Activated CD4-positive, CD25-positive, alpha-beta regulatory T cell treated with anti-CD3 and anti-CD28 coated beads, Interleukin-2, amount 50 U/mL, for 16 hours (primary cell): ENCODE results near the gene PPM1L.

Experiments used
- DNase-seq: peaks from one replicate; pipeline ENCODE4 v3.0.0-alpha.2; 2020; ENCODE audit warnings: low read depth, low spot score

The PPM1L gene

DNA sequence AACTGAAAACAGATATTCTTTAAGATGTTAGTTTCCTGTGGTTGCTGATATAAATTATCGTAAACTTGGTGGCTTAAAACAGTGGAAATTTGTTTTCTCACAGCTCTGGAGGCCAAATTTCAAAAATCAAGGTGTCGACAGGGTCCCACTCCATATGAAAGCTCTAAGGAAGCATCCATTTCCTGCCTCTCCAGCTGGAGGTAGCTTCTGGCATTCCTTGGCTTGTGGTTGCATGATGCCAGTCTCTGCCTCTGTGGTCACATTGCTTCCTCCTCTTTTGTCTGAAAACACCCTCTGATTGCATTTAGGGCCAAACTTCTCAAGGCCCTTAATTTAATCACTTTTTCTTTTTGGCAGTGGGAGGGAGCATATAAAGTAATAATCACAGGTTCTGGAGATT lies 96.8 kb downstream of the PPM1L start:
- no peak for DNase-seq

DNA sequence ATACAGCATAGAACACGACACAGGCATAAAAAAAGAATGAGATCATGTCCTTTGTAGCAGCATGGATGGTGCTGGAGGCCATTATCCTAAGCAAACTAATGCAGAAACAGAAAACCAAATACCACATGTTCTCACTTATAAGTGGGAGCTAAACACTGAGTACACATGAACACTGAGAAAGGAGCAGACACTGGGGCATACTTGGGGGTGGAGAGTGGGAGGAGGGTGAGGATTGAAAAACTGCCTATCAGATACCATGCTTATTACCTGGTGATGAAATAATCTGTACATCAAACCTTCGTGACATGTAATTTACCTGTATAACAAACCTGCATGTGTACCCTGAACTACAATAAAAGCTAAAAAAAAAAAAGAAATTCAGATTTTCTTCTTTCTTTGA lies 100.4 kb downstream of the PPM1L start:
- no peak for DNase-seq

DNA sequence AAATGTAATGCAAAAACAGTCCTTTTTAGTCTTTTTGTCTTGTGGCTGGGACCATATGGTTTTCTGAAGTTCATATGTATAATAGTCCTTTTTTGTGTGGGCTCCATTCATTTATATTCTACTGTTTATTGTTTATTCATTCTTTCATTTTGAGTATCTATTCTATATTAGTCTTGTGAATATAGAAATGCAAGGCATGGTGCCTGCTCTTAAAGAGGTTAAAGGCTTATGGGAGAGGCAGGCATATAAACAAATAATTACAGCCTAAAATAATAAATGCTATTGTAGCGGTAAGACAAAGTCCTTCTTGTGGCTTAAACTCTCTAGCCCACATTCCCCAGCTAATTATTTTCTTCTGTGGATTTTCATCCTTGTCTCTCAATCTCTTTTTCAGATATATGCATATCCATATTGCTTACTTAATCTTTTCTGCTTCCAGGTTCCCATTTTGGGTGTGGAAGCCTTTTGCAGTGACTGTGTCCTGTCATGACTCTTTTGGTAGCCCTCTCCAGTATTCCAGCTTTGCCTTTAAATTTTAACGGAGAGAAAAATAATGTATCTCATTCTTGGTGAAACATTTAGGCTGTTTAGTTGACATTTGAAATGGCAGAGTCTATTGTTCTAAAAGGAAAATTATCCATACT lies 101.6 kb downstream of the PPM1L start:
- no peak for DNase-seq

DNA sequence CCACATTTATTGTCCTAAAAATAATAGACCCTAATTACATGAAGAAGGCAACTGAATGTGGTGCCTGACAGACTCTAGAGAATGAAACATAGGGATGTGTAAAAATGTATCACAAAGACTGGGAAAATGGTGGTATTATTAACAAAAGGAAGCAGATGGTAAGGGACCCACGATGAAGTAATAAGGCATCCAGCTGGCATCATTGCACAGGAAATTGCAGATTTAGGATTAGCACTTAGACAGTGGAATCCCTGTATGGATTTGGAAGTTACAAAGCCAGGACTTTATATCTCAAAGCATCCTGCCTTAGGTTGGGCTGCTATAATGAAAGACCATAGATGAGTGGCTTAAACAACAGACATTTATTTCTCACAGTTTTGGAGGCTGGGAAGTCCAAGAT lies 104.3 kb downstream of the PPM1L start:
- DNase-seq: no peak

DNA sequence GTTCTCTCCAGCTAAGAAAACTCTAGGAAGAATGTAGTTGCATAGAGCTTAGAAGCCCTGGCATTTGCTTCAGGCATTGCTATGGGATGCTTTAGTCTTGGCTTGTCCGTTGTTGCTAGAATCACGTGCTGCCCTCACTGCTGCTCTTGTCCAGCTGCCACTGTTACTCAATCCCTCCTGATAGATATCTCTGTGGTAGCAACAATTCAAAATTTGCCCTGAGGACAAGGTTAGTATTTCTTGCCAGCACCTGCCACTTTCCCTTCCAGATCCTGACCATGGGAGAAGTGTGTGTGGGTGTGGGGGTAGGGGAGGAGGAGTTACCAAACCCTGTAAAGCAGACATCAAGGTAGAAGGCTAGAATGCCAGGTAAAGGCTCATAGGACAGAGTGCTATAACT lies 113.8 kb downstream of the PPM1L start:
- DNase-seq: no peak

DNA sequence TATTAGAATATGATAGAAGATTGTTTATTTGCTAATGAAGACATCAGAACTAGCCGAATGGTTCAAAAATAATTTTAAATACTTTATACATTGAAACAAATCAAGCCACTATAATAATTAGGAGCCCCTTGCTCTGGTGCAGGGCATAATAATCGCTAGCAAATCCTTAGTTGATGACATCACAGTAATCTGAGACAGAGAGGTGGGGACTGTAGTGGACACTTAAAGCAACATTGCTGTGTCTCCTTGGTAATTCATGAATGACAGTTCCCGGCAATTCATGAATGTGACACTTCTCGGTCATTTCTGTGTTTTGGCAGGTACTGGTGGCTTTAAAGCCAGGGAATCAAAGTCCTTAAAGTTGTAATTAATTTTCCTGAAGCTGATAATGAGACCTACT lies 114.3 kb downstream of the PPM1L start:
- no peak for DNase-seq

DNA sequence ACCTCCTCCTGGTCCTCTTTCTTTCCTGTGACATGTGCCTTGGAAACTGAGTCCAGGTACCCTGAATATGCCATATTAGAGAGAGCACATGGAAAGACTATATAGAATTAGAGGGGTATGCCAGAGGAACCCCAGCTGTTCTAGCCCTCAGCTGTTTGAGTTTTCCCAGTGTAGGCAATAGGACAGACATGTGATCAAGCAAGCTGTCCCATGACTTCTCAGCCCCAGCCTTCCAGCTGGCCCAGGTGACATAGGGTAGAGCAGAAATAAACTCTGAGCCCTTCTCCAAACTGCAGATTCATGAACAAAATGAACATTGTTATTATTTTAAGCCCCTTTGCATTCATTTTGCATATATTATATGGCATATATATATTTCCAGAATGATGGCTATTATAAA lies 118.7 kb downstream of the PPM1L start:
- no peak for DNase-seq

DNA sequence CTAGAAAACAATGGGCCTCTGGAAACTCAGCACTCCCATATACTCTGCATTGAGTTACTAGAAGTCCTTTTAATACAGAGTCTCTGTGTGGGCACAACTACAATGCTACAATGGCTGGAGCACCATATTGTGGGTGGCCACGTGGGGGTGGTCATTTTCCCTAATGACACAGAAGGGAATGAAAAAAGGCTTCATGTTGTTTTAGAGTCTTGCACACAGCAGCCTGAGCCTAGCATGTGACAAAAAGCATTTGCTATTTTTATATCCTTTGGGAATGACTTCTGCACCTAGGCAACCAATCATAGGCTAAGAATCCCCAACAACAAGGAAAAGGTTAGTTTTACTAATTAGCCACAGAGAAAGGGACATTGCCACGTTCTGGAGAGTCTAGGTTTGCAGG lies 120.6 kb downstream of the PPM1L start:
- DNase-seq: no peak

DNA sequence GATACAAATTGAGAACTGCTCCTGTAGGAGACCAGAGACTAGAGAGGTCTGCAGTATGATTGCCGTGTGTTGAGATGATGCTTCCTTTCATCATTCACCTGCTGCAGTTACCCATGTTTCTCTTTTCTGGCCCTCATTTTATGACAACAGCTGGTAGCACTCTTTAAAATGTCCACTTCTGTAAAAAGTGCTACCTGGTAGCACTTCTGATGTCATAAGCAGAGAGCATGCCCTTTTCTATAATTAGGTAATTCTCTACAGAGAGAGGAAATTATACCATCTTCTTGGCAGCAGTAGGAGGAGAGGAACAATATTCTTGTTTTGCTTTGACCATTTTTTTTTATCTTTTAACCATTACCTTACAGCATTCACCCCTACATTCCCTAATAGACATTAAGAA lies 123.8 kb downstream of the PPM1L start:
- no peak for DNase-seq

DNA sequence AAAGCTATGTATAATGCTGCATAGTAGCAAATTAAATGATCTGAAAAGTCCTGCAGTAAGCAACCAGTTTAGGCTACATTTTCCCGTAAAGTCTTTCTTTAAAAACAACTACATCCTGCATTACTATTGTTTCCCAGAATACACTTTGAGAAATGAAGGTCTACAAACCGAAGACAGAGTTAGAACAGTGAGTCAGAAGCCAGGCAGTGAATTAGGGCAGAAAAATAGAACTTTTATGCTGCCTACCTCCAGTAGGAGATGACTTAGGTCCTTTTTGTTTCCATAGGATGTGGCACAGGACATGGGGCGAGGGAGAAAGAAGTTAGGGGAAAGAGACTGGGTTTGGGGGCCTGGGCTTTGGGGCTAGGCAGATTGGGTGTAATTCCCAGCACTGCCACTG lies 127.3 kb downstream of the PPM1L start:
- DNase-seq: no peak

DNA sequence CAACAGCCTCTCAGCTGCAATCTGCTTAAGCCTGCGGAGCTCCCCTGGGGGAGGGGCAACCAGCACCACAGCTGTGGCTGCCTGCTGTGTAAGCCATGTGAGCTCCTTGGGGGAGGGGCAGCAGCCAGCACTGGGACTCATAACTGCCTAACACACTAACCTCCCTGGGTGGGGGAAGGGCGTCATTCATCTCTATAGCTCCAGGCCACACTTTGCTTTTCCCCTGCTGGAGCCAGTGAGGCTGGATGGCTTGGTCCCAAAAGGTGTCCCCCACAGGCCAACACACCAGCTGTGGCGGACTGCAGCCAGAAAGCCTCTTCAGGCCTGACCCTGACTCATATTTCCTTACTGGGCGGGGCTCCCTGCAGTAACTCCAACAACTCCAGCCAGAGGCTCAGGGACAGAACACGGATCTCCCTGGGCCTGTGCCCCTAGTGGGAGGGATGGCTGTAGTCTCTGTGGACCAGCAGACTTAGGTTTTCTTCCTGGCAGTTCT lies 129.8 kb downstream of the PPM1L start:
- DNase-seq: no peak

DNA sequence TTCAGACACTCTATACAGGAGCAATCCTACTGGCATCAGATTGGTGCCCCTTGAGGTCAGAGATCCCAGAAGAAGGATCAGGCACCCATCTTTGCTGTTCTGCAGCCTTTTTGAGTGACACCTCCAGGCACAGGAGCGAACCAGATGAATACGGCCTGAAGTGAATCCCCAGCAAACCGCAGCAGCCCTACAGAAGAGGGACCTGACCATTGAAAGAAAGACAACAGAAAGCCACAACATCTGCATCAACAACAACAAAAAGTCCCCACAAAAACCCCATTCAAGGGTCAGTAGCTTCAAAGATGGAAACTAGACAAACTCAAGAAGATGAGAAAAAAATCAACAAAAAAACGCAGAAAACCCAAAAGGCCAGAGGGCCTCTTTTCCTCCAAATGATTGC lies 130.4 kb downstream of the PPM1L start:
- DNase-seq: no peak

DNA sequence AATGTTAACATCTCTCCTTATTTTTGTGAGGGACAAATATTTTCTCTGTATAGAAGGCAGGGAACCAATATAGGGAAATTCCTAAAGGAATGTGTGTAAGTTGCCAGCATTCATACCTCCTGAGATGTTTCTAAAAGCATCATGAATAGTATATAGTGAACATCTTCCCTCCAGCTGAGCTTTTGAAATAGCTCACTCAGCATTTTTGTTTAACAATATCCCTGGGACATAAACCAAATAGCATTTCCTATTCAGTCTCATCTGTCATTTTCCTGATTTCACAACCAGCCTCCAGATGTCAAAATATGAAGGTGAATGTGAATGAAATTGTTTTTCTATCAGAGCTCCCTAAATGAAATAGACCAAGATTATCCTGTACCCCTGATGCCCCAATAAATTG lies 137.2 kb downstream of the PPM1L start:
- no peak for DNase-seq

DNA sequence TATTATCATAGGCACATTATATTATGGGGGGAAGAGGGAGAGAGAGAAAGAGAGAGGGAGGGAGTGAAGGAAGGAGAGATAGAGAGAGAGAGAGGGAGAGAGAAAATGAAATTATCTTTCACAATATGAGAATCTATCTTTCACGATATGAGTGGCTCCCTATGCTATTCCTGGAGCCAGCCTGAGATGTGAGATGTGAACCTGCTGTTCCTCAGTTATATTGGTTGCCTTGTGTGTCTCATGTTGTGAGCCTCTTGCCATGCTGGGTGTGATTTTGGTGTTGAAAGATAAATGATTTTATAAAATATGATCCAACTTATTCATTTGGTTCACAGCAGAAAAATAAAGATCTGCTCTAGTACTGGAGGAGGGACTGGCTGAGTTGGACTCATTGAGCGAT lies 148.7 kb downstream of the PPM1L start:
- DNase-seq: no peak

DNA sequence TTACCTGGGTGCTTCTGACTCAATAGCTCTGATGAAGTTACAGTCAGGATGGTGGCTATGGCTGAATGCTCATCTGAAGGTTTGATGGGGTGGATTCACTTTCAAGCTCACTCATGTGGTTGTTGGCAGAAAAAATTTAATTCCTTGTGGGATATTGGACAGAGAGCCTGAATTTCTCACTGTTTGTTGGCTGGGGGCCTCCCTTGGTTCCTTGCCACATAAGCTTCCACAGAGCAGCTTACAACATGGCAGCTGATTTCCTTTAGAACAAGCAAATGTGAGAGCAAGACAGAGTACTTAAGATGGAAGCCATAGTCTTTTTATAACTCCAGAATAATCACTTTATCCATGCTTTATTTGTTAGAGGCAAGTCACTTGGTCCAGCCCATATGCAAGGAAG lies 150.6 kb downstream of the PPM1L start:
- DNase-seq: no peak

DNA sequence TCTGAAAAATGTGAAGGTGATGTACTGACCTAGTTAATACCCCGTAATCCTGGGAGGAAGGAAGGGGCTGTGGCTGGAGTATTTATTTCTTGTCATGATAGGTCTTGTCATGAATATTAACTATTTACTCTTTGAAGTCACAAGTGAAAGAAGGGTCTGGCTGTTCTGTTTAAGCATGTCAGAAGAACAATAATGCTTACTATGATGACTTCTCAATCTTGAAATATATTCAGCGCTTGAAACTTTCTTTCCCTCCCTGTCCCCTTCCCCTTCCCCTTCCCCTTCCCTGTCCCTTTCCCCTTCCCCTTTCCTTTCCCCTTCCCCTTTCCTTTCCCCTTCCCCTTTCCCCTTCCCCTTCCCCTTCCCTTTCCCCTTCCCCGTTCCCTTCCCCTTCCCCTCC lies 153.9 kb downstream of the PPM1L start:
- no peak for DNase-seq

DNA sequence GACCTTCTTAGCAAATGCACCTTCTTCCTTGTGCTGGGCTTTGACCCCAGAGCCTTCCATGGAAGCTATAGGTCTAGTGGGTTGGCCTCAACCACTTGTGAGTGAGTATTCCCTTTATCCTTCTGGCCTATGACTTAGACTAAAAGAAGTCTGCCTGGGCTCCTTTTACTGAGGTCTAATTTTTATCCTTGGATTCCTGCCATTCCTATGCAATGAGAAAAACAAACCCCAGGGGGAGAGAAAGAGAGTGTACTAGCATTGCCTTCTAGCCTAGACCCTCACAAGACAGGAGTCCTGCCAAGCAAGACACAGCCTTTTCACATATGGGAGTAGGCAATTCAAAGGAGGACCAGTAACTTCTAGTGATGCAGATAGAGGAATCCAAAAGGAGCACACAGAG lies 155.4 kb downstream of the PPM1L start:
- no peak for DNase-seq

DNA sequence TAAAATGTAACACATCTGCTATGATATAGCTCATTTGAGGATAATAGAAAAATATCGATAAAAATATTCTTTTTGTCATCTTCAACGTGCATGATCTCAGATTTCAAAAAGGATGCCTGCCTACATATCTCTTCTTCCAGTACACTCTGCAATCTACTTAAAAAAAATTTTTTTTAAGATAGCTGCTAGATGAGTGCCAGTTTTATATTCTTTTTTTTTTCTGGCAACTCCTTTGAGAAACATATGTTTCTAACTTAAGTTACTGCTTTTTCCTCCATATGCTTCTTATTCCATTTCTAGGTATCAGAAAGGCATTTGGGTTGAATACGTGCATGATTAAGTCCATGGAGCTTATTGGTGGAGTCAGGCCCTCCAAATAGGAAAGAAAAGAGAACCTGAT lies 160.4 kb downstream of the PPM1L start:
- no peak for DNase-seq

DNA sequence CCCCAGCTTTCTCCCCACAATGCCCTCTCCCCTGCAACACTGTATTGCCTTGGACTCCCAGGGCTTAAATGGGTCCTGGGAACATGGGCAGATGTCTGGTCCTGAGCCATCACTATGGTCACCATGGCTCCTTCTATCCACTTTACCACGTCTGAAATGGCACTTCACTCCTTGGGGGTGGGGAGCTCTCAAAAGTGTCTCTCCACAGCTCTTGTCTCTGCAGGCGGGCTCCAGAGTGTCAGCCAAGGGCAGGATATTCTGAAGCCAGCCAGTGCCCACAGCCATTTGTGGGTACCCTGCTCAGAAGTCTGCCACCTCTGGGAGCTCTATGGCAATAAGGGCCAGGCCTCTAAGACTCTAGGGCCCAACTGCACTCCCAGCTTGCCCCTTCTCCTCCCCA lies 163.9 kb downstream of the PPM1L start:
- DNase-seq: no peak

DNA sequence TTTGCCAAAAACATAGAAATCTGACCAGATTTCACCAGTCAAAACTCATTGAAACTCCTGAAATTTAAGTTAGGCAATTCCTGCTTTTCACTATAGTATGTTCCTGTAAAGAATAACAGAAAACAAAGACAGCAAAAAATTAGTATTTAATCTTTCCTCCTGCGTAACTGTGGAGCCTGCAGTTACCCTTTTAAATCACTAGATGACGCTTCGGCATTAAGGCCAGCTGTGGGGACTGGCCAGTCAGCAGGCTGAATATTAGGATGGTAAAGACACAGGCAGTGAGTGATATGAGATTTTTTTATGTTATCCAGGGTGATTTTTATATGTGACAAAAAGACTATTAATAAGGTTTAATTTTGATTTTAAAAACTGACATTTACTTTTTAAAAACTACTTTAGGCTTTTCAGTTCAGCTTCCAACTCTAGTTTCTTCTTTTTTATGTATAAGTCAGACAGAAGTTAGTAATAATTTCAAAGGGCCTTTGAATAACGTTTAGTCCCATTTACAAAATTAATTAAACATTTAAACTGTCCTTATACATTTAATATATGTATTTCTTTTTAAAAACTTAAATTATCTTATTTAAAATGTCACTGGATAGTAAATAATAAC lies 165.1 kb downstream of the PPM1L start:
- DNase-seq: no peak

DNA sequence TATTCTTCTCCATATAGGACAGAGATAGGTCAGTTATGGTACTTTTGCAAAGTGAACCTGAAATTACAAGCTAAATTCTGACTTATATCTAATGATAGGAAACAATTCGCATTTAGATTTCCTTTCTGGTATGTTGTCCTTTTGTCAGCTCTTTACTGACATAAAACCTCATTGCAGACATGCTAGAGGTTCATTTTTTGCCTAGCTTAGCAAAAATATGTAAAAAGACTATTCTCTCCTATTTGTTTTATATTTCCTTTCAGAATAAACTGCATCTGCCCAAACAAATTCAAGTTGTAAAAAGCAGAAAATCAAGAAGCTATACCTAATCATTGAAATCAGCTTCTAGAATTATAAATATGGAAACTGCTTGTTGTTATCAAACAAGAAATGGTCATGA lies 168.7 kb downstream of the PPM1L start:
- no peak for DNase-seq

DNA sequence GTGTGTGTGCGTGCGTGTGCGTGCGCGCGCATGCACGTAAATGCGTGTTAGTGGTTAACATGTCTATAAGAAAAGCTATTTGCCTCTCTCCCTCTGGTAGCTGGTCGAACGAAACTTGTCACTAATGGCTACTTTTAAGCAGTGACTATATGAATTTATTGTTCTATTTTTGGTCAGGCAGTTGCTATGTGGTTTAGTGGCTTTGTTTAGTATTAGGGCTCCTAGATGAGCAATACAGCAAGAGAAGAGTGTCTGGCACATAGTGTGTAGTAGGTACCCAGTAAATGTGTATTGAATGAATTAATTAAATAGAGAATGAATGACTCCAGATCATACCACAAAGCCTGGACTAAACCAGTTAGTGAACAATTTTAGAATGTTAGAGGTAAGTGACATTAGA lies 171.6 kb downstream of the PPM1L start:
- DNase-seq: no peak

DNA sequence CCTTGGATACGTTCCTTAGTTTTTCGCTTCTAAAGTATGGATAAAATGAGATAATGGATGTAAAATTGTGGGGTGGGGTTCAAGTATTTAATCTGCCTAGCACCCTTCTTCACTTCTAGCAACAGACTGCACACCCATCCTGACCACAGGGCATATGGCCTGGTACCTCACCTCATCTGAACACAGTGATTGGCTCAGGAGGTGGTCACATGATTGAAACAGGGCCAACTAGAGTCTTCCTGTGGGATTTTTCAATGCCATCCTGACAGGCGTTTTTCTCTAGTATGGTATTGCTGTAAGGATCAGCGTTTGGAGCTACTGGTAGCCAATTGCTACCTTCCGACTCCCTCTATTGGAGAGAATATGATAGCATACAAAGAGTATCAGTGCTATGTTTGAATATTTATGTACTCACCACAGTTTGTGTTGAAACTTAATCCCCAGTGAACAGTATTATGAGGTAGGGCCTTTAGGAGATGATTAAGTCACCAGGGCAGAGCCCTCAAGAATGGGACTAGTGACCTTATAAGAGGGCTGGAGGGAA lies 172.2 kb downstream of the PPM1L start:
- no peak for DNase-seq

DNA sequence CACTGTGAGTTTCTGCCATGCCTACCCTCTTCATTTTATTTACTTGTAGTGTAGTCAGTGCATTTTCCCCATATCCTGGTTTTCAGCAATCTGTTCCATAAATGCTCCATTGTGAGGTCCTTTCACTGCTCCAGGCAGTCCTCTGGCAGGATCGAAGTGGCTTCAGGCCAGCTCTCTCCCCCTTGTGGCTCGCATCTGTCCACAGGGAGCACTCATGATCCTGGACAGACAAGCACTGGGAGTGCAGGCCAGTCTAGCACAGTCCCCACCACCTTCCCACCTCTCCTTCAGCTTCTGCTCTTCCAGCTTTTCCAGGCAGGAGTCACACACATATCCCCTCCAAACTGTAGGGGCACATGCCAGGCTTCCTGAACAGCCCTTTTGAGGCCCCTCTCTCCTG lies 173.6 kb downstream of the PPM1L start:
- DNase-seq: no peak
